ENCODE data around the gene EIF5A. TPM values are rescaled to one million over a fixed set of nuclear protein-coding genes. Genes with fewer than 3 reads are reported as not detected.

The EIF5A gene
- total RNA-seq, 4 donors from 2014 or later = 144 to 174 (median 153) TPM

- no peak for TF ChIP-seq CTCF (IDR thresholded peaks at IDR 0.05; ENCODE audit: low read depth)
Measured at GRCh38 chr17:7309628-7310027, 2.2 kb downstream of the EIF5A start.

GRCh38 chr17:7311110-7311705 lies 3.8 kb downstream of the EIF5A start:
- TF ChIP-seq CTCF (IDR thresholded peaks at IDR 0.05; ENCODE audit: low read depth) = no peak

- no peak for TF ChIP-seq CTCF (IDR thresholded peaks at IDR 0.05; ENCODE audit: low read depth)
Measured at GRCh38 chr17:7312432-7313087, 5.1 kb downstream of the EIF5A start.

- TF ChIP-seq CTCF (IDR thresholded peaks at IDR 0.05; ENCODE audit: low read depth) = no peak
Measured at GRCh38 chr17:7313088-7313889, 5.9 kb downstream of the EIF5A start.

- TF ChIP-seq CTCF (IDR thresholded peaks at IDR 0.05; ENCODE audit: low read depth) = no peak
Measured at GRCh38 chr17:7313890-7314718, 6.7 kb downstream of the EIF5A start.

GRCh38 chr17:7314719-7315569 lies 7.5 kb downstream of the EIF5A start, which contains the start of gene GPS2:
GPS2 (minus strand) TSS chr17:7315360; CDS start chr17:7315052, 308 bp downstream.
- TF ChIP-seq CTCF (IDR thresholded peaks at IDR 0.05; ENCODE audit: low read depth) = no peak

All from subcutaneous adipose tissue (tissue), 4 donors.